Measurements from ENCODE around the gene LRSAM1.

LRSAM1 gene

DNA sequence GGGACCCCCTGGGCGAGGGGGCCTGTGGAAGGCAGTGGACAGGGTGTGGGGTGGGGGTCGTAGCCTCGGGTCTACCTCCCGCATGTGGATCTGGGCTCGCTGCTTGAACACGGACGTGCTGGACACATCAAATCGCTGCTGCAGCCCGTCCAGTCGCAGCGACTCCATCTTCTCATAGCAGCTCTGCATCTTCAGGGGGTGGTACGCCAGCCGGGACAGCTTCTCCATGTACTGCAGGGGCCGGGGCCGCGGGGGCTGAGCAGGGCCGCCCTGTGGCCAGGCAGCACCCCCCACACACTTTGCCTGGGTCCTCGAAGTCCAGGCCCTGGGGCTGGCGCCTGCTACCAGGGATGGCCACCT, 57.6 kb downstream of the LRSAM1 start:
- in situ Hi-C loops (cut with MboI; ENCODE audit: low pct_unique_long_range_greater_than_20kb, low sequenced_read_pairs, unreplicated experiment) = no loop called here

DNA sequence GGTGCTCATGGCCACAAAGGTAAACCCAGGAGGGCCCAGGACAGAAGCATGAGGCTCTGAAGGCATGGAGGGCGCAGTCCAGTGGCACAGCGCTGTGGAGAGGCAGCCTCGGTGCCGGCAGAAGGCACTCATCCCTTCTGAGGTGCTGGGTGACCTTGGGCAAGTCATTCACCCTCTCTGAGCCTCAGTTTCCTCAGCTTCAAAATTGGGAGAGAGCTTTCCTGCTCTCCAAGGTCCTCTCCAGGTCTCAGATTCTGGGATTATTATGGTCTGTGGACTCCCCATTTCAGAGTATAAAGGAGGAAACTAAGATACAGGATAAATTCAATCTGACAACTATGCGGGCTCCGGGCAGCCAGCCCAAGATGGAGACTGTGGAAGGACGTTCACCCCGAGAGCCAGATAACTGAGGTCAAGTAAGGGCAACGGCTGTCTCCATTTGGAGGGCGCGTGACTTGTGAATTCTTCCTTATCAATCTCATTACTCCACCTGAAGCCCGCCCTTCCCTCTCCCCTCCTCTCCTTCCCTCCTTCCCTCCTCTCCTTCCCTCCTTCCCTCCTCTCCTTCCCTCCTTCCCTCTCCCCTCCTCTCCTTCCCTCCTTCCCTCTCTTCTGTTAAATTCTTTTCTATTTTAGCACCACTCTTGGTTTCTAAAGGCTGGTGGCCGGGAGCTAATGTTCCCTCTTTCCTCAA, 58.1 kb downstream of the LRSAM1 start:
- DNase-seq (ENCODE audit: low spot score) = no peak

More for the DNA sequence above, 57.6 kb downstream of the LRSAM1 start:
- no peak for DNase-seq (ENCODE audit: low spot score)
- TF ChIP-seq, protein P1, sequence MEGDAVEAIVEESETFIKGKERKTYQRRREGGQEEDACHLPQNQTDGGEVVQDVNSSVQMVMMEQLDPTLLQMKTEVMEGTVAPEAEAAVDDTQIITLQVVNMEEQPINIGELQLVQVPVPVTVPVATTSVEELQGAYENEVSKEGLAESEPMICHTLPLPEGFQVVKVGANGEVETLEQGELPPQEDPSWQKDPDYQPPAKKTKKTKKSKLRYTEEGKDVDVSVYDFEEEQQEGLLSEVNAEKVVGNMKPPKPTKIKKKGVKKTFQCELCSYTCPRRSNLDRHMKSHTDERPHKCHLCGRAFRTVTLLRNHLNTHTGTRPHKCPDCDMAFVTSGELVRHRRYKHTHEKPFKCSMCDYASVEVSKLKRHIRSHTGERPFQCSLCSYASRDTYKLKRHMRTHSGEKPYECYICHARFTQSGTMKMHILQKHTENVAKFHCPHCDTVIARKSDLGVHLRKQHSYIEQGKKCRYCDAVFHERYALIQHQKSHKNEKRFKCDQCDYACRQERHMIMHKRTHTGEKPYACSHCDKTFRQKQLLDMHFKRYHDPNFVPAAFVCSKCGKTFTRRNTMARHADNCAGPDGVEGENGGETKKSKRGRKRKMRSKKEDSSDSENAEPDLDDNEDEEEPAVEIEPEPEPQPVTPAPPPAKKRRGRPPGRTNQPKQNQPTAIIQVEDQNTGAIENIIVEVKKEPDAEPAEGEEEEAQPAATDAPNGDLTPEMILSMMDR (IDR thresholded peaks at IDR 0.05; ENCODE audit: extremely low read depth, insufficient read depth, missing control alignments) = no peak

DNA sequence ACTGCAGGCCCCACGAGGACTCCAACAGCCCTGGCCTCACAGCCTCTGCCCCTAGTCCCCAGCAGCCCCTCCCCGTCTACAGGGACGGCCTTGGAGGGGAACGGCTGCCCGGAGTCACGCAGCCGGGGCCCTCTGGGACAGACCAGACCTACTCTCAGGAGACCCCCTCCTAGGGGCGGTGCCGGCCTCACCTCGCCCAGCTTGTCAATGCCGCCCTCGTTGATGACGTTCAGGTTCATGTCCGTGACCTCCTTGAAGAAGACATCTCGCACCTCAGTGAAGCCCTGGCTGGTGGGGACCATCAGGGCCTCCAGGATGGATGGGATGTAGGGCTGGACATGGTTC, 58.6 kb downstream of the LRSAM1 start:
- in situ Hi-C loops (cut with MboI; ENCODE audit: low pct_unique_long_range_greater_than_20kb, low sequenced_read_pairs, unreplicated experiment) = no loop called here
- no peak for DNase-seq (ENCODE audit: low spot score)
- TF ChIP-seq, protein P1 (IDR thresholded peaks at IDR 0.05; ENCODE audit: extremely low read depth, insufficient read depth, missing control alignments) = no peak

More for the DNA sequence above, 58.1 kb downstream of the LRSAM1 start:
- in situ Hi-C loops (cut with MboI; ENCODE audit: low pct_unique_long_range_greater_than_20kb, low sequenced_read_pairs, unreplicated experiment) = no loop called here
- TF ChIP-seq, protein P1 (IDR thresholded peaks at IDR 0.05; ENCODE audit: extremely low read depth, insufficient read depth, missing control alignments) = no peak

DNA sequence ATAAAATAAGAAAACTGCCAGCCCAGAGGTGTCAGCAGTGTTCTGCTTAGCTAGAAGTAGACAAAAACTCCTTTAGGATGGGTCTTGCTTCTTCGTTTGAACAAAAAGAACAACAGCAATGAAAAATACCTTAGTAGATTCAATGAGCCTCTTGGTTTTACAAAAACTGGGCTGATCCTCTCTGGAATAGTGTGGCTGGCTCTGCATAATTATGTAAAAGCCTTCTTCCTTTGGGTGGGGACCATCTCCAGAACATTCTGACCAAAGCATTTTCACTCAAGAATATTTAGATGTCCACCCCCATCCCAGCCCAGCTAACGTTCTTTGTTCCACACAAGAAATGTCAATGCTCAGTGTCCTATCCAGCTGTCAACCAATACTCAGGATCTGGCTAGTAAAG, 63.2 kb downstream of the LRSAM1 start:
- in situ Hi-C loops (cut with MboI; ENCODE audit: low pct_unique_long_range_greater_than_20kb, low sequenced_read_pairs, unreplicated experiment) = no loop called here
- no peak for DNase-seq (ENCODE audit: low spot score)

DNA sequence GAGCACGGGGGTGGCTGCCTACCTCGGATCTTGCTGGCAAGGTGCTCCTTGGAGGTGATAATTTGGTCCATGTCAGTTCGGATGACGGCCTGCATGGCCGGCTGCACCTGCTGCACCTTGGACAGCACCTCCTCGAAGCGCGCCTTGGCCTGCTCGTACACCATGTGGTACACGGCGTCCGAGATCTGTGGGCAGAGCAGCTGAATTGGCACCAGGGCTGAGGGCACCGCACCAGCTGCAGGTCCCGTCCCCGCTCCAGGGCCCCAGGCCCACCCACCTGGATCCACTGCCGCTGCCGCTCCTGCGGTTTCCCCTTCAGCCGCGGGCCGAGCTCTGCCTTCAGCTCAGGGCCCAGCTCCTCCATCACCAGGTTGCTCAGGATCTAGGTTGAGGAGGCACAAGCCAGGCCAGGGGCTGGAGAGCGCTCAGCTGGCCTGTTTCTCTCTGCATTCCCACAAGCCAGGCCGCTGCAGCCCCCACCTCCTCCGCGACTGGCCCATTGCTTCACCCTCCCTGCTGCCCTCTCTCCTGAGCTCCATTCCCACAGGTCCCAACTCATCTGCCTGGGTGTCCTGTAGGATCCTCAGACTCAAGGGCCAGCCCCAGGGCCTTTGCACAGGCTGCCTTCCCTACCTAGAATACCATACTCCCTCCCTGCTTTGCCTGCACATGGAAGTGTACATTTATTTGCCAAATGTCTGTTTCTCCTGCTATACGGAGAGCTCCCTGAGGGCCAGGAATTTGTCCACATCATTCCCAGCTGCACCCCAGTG, 65.7 kb downstream of the LRSAM1 start:
- in situ Hi-C loops (cut with MboI; ENCODE audit: low pct_unique_long_range_greater_than_20kb, low sequenced_read_pairs, unreplicated experiment) = no loop called here
- TF ChIP-seq, protein P1 (IDR thresholded peaks at IDR 0.05; ENCODE audit: extremely low read depth, insufficient read depth, missing control alignments) = no peak
- no peak for DNase-seq (ENCODE audit: low spot score)

More for the DNA sequence above, 63.2 kb downstream of the LRSAM1 start:
- TF ChIP-seq, protein P1 (IDR thresholded peaks at IDR 0.05; ENCODE audit: extremely low read depth, insufficient read depth, missing control alignments) = no peak

DNA sequence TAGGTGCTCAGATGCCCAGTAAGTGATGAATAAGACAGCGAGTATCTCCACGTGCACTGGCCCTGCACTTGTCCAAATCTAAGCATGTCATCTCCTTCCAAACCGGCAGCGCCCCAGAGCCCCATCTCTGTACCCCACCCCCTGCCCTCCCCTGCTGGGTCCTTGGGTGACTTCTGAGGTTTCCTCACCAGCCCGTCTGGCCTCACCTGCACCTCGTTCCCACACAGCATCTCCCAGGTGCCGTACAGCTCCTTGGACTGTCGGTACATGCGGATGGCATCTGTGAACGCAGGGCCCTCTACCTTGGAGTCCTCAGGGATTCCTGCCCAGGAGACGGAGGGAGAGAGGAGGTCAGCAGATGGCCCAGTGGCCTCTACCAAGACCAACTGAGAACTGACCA, 66.3 kb downstream of the LRSAM1 start:
- in situ Hi-C loops (cut with MboI; ENCODE audit: low pct_unique_long_range_greater_than_20kb, low sequenced_read_pairs, unreplicated experiment) = no loop called here
- TF ChIP-seq, protein P1 (IDR thresholded peaks at IDR 0.05; ENCODE audit: extremely low read depth, insufficient read depth, missing control alignments) = no peak
- no peak for DNase-seq (ENCODE audit: low spot score)

All from GM13977 (cell line).